Neural progenitor cell (in vitro differentiated cells): ENCODE data around the gene FBN3. TPM values are rescaled to one million over a fixed set of nuclear protein-coding genes. Genes with fewer than 3 reads are reported as not detected.

Experiments used
- DNase-seq: peaks from one replicate; pipeline ENCODE4 v3.0.0-alpha.2; 2016; ENCODE audit warnings: low spot score
- H2AFZ ChIP-seq: fragments of 200-600 bp; sonication (generic); replicated peaks from 2 replicates; pipeline ENCODE4 v1.6.1; 2016; ENCODE audit warnings: antibody characterized with exemption
- H3F3A ChIP-seq: fragments of 200-600 bp; sonication (generic); 2 replicates; pipeline ENCODE4 v1.6.1; 2016; ENCODE audit warnings: antibody characterized with exemption, low read depth
- H3K27ac ChIP-seq: fragments of 200-600 bp; sonication (generic); 2 replicates; pipeline ENCODE4 v1.5.1; 2016; ENCODE audit warnings: mild to moderate bottlenecking
- H3K27me3 ChIP-seq: fragments of 200-600 bp; sonication (generic); 2 replicates; pipeline ENCODE4 v1.6.1; 2016; ENCODE audit warnings: mild to moderate bottlenecking, moderate library complexity
- H3K36me3 ChIP-seq: fragments of 200-600 bp; sonication (generic); 2 replicates; pipeline ENCODE4 v1.5.1; 2016
- H3K4me1 ChIP-seq: fragments of 200-600 bp; sonication (generic); 2 replicates; pipeline ENCODE4 v1.6.1; 2016; ENCODE audit warnings: mixed run types
- H3K4me2 ChIP-seq: fragments of 200-600 bp; sonication (generic); 2 replicates; pipeline ENCODE4 v1.6.1; 2016
- H3K4me3 ChIP-seq: fragments of 200-600 bp; sonication (generic); 2 replicates; pipeline ENCODE4 v1.5.1; 2016
- H3K79me2 ChIP-seq: fragments of 200-600 bp; sonication (generic); 2 replicates; pipeline ENCODE4 v1.6.1; 2016; ENCODE audit warnings: low read depth
- H3K9ac ChIP-seq: fragments of 200-600 bp; sonication (generic); 2 replicates; pipeline ENCODE4 v1.6.1; 2016
- H3K9me3 ChIP-seq: fragments of 200-600 bp; sonication (generic); 2 replicates; pipeline ENCODE4 v1.5.1; 2016; ENCODE audit warnings: low read depth
- H4K20me1 ChIP-seq: fragments of 200-600 bp; sonication (generic); 2 replicates; pipeline ENCODE4 v1.6.1; 2016; ENCODE audit warnings: low read depth
- H3K27ac Mint-ChIP-seq: 3 replicates; pipeline ENCODE4 v1.8.0; 2021; ENCODE audit warnings: mixed read lengths
- H3K27me3 Mint-ChIP-seq: 2 replicates; pipeline ENCODE4 v1.8.0; 2022; ENCODE audit warnings: low read depth, mild to moderate bottlenecking, inconsistent platforms, moderate library complexity, mixed read lengths; ENCODE audit not compliant: insufficient read depth
- H3K36me3 Mint-ChIP-seq: 3 replicates; pipeline ENCODE4 v1.8.0; 2021; ENCODE audit warnings: mixed read lengths
- H3K4me1 Mint-ChIP-seq: 3 replicates; pipeline ENCODE4 v1.8.0; 2021; ENCODE audit warnings: mixed read lengths
- H3K4me3 Mint-ChIP-seq: 3 replicates; pipeline ENCODE4 v1.8.0; 2021; ENCODE audit warnings: mild to moderate bottlenecking, moderate library complexity, mixed read lengths
- H3K9me3 Mint-ChIP-seq: 3 replicates; pipeline ENCODE4 v1.8.0; 2020; ENCODE audit warnings: mixed read lengths
- CTCF ChIP-seq: fragments of 200-600 bp; sonication (generic); IDR thresholded peaks from 2 replicates; pipeline ENCODE4 v1.5.1; 2017; ENCODE audit warnings: antibody characterized with exemption, mild to moderate bottlenecking
- EZH2 ChIP-seq: fragments of 200-600 bp; sonication (generic); IDR thresholded peaks from 2 replicates; pipeline ENCODE4 v1.6.1; 2017; ENCODE audit warnings: antibody characterized with exemption, mild to moderate bottlenecking, moderate library complexity
- EZH2phosphoT487 ChIP-seq: fragments of 200-600 bp; sonication (generic); IDR thresholded peaks from 2 replicates; pipeline ENCODE4 v1.6.1; 2017; ENCODE audit warnings: antibody characterized with exemption
- total RNA-seq: library from RNA; depleted of rRNA; stranded (reverse); fragments of >200 nt; gene quantifications from 2 replicates; pipeline ENCODE4 v1.2.3, GENCODE V29; 2015; ENCODE audit warnings: low replicate concordance

Gene FBN3
- total RNA-seq, 1 donor from 2014 or later, result 23.0 TPM

DNA sequence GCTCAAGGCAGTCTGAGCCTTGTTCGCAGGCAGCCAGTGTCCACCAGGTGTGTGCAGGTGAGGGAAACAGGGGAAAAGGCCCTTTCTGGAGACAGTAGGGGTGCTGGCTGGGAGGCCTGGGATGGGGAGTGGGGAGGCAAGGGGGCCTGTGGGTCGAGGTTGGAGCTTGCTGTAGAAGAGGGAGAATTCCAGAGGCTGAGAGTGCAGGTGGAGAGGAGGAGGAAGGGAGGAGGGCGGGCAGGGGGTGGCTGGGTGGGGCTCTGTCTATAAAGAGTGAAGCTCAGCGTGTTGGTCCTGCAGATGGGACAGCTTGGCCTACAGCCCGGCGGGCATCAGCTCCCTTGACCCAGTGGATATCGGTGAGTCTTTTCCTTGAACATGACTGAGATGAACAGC is 96.9 kb downstream of the FBN3 start, which contains the start of gene CCL25:
Gene CCL25, plus strand, starts transcription at position 297 of the 396 bp plus-strand sequence. CDS start 290 bp downstream, outside the sequence.
- Histone ChIP-seq H3K79me2 (no peaks in the 10 kb centered on the region), H2AFZ (no peak within 1 kb of the TSS), H3K4me1 (peaks cover 26% of the 10 kb centered on the region), H4K20me1 (no peaks in the 10 kb centered on the region), H3K27ac (no peak within 1 kb of the TSS), H3K9ac (no peak within 1 kb of the TSS), H3K36me3 (no peaks in the 10 kb centered on the region), H3K4me2 (peak within 1 kb of the TSS; percentile 49), H3K9me3 (no peaks in the 10 kb centered on the region), H3K4me3 (no peak within 1 kb of the TSS), H3K27me3 (peaks cover 24% of the 10 kb centered on the region), H3F3A (peaks cover 27% of the 10 kb centered on the region)
- Mint-ChIP-seq H3K4me1 (peaks cover 10% of the 10 kb centered on the region), H3K9me3 (no peaks in the 10 kb centered on the region), H3K36me3 (no peaks in the 10 kb centered on the region), H3K4me3 (no peak within 1 kb of the TSS), H3K27ac (no peak within 1 kb of the TSS), H3K27me3 (peaks cover 14% of the 10 kb centered on the region)
- TF ChIP-seq EZH2 (no peak), EZH2phosphoT487 (no peak), CTCF (no peak)
- DNase-seq, result no peak

DNA sequence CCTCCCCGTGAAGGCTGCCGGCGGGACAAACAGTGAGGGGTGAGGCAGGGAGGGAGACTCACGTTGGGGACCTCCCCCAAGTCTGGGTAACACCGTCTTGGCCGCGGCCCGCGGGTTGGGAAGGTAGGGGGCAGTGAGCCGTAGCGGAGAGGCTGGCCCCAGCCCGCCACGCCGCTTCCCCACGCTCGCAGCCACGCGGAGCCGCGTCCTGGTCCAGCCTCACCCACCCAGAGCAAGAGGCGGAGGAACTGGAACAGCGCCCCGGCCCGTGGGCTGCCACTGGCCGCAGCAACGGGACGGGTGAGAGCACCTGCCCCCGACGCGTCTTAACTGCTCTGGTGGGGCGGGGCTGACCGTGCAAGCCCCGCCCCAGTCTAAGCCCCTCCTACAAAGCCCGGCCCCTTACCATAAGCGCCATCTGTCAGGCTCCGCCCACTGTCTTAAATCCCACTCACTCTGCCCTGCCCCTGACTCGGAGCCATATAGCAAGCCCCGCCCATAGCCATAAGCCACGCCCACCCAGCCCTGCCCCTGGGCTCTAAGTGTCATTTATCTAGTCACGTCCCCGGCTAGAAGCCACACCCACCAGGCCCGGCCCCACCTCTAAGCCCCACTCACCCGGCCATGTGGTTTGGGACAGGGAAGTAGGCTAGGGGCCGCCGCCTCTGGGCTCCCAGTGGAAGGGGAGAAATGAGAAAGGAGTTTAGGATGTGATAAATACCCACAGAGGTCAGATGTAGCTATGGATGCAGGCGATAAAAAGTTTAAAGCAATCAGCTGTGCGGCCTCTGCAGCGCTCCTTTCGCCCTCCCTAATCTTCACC is 98.9 kb downstream of the FBN3 start:
- Histone ChIP-seq H3K27me3 (peaks cover 24% of the 10 kb centered on the region), H3K9ac (no peak overlapping the region), H3K36me3 (no peaks in the 10 kb centered on the region), H3K79me2 (no peaks in the 10 kb centered on the region), H3F3A (peaks cover 26% of the 10 kb centered on the region), H2AFZ (peak overlapping the region; percentile 83), H3K4me1 (peaks cover 26% of the 10 kb centered on the region), H3K4me3 (peak overlapping the region; percentile 48), H3K9me3 (no peaks in the 10 kb centered on the region), H3K4me2 (peak overlapping the region; percentile 89), H4K20me1 (no peaks in the 10 kb centered on the region), H3K27ac (no peak overlapping the region)
- Mint-ChIP-seq H3K4me1 (peaks cover 14% of the 10 kb centered on the region), H3K27me3 (peaks cover 16% of the 10 kb centered on the region), H3K4me3 (peak overlapping the region; percentile 55), H3K27ac (no peak overlapping the region), H3K36me3 (no peaks in the 10 kb centered on the region), H3K9me3 (no peaks in the 10 kb centered on the region)
- peak; percentile 99 for DNase-seq
- TF ChIP-seq EZH2phosphoT487, result no peak
- no peak for TF ChIP-seq CTCF
- no peak for TF ChIP-seq EZH2

DNA sequence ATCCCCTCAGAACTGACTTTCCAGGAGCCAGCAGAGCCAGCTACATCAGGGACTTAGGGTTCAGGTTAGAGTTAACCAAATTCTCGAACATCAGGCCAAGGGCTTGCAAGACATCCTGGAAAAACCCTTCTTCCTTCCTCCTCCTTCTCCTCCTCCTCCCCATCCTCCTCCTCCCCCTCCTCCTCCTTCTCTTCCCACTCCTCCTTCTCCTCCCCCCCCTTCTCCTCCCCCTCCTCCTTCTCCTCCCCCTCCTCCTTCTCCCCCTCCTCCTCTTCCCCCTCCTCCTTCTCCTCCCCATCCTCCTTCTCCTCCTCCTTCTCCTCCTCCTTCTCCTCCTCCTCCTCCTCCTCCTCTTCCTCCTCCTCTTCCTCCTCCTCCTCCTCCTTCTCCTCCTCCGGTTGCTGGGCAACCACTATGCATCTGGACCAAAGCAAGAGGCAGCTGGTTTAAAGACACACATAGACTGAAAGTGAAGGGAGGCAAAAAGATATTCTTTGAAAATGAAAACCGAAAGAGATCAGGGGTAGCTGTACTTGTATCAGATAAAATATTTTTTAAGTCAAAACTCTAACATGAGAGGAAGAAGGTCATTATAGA is 102.7 kb downstream of the FBN3 start:
- no peak overlapping the region for H2AFZ ChIP-seq
- H4K20me1 ChIP-seq, result no peaks in the 10 kb centered on the region
- no peak for DNase-seq
- H3K27me3 ChIP-seq, result peaks cover 24% of the 10 kb centered on the region
- no peak overlapping the region for H3K4me2 ChIP-seq
- H3K9ac ChIP-seq, result no peak overlapping the region
- H3K27me3 Mint-ChIP-seq, result peaks cover 19% of the 10 kb centered on the region
- no peak overlapping the region for H3K4me3 ChIP-seq
- H3F3A ChIP-seq, result peaks cover 6% of the 10 kb centered on the region
- H3K27ac Mint-ChIP-seq, result no peak overlapping the region
- no peak overlapping the region for H3K27ac ChIP-seq
- no peaks in the 10 kb centered on the region for H3K36me3 Mint-ChIP-seq
- H3K9me3 Mint-ChIP-seq, result no peaks in the 10 kb centered on the region
- no peaks in the 10 kb centered on the region for H3K4me1 ChIP-seq
- H3K79me2 ChIP-seq, result no peaks in the 10 kb centered on the region
- peaks cover 4% of the 10 kb centered on the region for H3K4me1 Mint-ChIP-seq
- H3K4me3 Mint-ChIP-seq, result no peak overlapping the region
- H3K36me3 ChIP-seq, result no peaks in the 10 kb centered on the region
- TF ChIP-seq EZH2phosphoT487 (no peak), EZH2 (no peak), CTCF (no peak)
- H3K9me3 ChIP-seq, result no peaks in the 10 kb centered on the region
